ENCODE results near the gene ARPC5L.
"Not testable (repeated sequence)": the region's sequence is repeated elsewhere in the genome, so short reads cannot be mapped to it uniquely, and the experiment has no call there.

Gene ARPC5L

GRCh38 chr9:124840300-124840833, 21.6 kb upstream of the ARPC5L start:
- DNase-seq (ENCODE audit: low read depth in 2 of 2), result no peak

GRCh38 chr9:124841075-124841821, 20.7 kb upstream of the ARPC5L start:
- DNase-seq (ENCODE audit: low read depth in 2 of 2), result no peak

GRCh38 chr9:124843456-124844034, 18.4 kb upstream of the ARPC5L start:
- no peak for DNase-seq (ENCODE audit: low read depth in 2 of 2)

GRCh38 chr9:124844291-124844690, 17.6 kb upstream of the ARPC5L start:
- no peak for DNase-seq (ENCODE audit: low read depth in 2 of 2)

- DNase-seq (ENCODE audit: low read depth in 2 of 2), result not testable (repeated sequence)
Observed at GRCh38 chr9:124846467-124846866, 15.5 kb upstream of the ARPC5L start.

- DNase-seq (ENCODE audit: low read depth in 2 of 2), result no peak
Observed at GRCh38 chr9:124846969-124847368, 15.0 kb upstream of the ARPC5L start.

- DNase-seq (ENCODE audit: low read depth in 2 of 2), result no peak
Observed at GRCh38 chr9:124849801-124850200, 12.1 kb upstream of the ARPC5L start.

GRCh38 chr9:124852121-124852828, 9.7 kb upstream of the ARPC5L start:
- DNase-seq (ENCODE audit: low read depth in 2 of 2), result no peak

- DNase-seq (ENCODE audit: low read depth in 2 of 2), result peak; percentile 66
Observed at GRCh38 chr9:124852829-124853531, 8.9 kb upstream of the ARPC5L start, which contains the start of gene WDR38. WDR38 (plus strand) TSS chr9:124853460; CDS start chr9:124853532, 72 bp downstream.

- no peak for DNase-seq (ENCODE audit: low read depth in 2 of 2)
Observed at GRCh38 chr9:124853605-124854143, 8.3 kb upstream of the ARPC5L start.

GRCh38 chr9:124854161-124854560, 7.8 kb upstream of the ARPC5L start:
- DNase-seq (ENCODE audit: low read depth in 2 of 2), result no peak

GRCh38 chr9:124854822-124855221, 7.1 kb upstream of the ARPC5L start:
- no peak for DNase-seq (ENCODE audit: low read depth in 2 of 2)

- no peak for DNase-seq (ENCODE audit: low read depth in 2 of 2)
Observed at GRCh38 chr9:124855566-124855943, 6.4 kb upstream of the ARPC5L start.

- DNase-seq (ENCODE audit: low read depth in 2 of 2), result no peak
Observed at GRCh38 chr9:124855944-124856765, 5.8 kb upstream of the ARPC5L start.

GRCh38 chr9:124857533-124858162, 4.3 kb upstream of the ARPC5L start:
- no peak for DNase-seq (ENCODE audit: low read depth in 2 of 2)

- no peak for DNase-seq (ENCODE audit: low read depth in 2 of 2)
Observed at GRCh38 chr9:124858330-124859046, 3.4 kb upstream of the ARPC5L start.

- no peak for DNase-seq (ENCODE audit: low read depth in 2 of 2)
Observed at GRCh38 chr9:124859803-124860581, 1.9 kb upstream of the ARPC5L start.

GRCh38 chr9:124860582-124861341, 1.2 kb upstream of the ARPC5L start:
- no peak for DNase-seq (ENCODE audit: low read depth in 2 of 2)
